Measurements from ENCODE around the gene SETDB2. TPM values are rescaled to one million over a fixed set of nuclear protein-coding genes. Genes with fewer than 3 reads are reported as not detected.

Gene SETDB2
- total RNA-seq, 1 experiment from 2014 or later, result 2.7 TPM

DNA sequence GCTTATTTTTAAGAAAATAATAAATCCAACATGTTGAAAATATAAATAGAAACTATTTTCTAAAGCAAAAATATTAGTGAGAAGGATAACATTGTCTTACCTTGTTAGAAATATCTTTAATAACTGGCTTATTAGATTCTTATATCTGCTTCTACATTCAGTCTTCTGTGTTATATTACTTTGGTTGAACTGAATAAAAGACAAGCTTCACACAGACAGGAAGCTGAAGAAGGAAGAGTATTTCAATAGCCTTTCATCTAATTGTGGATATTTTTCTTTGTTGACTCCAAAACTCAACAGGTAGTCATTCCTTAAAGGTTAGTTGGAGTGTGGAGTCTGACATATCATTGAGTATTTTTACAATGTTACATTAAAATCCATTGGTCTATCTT lies 10.9 kb downstream of the SETDB2 start:
- ChIA-PET CTCF (no interaction called here), POLR2A (ENCODE audit: unreplicated experiment) (interaction anchor here (0.5 kb wide), 1 partner anchor 35 kb away, joined by 11 read pairs; no protein-coding TSS in a partner anchor)
- Histone ChIP-seq H2AFZ (ENCODE audit: low read length) (no peak overlapping the region), H3F3A (ENCODE audit: low read length, unreplicated experiment) (no peaks in the 10 kb centered on the region), H3K9me3 (ENCODE audit: low read length) (no peaks in the 10 kb centered on the region), H3K36me3 (ENCODE audit: low read depth, low read length) (no peaks in the 10 kb centered on the region), H3K27me3 (ENCODE audit: low read length) (no peaks in the 10 kb centered on the region), H3K9ac (ENCODE audit: low read length) (no peak overlapping the region), H3K4me3 (ENCODE audit: low read length) (no peak overlapping the region), H3K4me2 (ENCODE audit: low read length) (no peak overlapping the region), H4K20me1 (ENCODE audit: low read length) (no peaks in the 10 kb centered on the region), H3K9me2 (replicated peaks; ENCODE audit: low read length) (no peaks in the 10 kb centered on the region), H3K27ac (ENCODE audit: low read length) (no peak overlapping the region), H3K79me2 (ENCODE audit: low read length) (peaks cover 6% of the 10 kb centered on the region), H3K4me1 (ENCODE audit: insufficient read depth, low read length) (peaks cover 23% of the 10 kb centered on the region)
- no TSS peak for BruUV-seq (replicated peaks)
- ATAC-seq, result no peak
- intact Hi-C loops (cut with micrococcal nuclease), result no loop called here
- no peak for DNase-seq
- TF ChIP-seq EZH2 (IDR thresholded peaks at IDR 0.05; ENCODE audit: low read length, unreplicated experiment), result no peak
- no peak for TF ChIP-seq EZH2phosphoT487 (IDR thresholded peaks at IDR 0.05; ENCODE audit: borderline replicate concordance, low read length)
- TF ChIP-seq, protein P1, sequence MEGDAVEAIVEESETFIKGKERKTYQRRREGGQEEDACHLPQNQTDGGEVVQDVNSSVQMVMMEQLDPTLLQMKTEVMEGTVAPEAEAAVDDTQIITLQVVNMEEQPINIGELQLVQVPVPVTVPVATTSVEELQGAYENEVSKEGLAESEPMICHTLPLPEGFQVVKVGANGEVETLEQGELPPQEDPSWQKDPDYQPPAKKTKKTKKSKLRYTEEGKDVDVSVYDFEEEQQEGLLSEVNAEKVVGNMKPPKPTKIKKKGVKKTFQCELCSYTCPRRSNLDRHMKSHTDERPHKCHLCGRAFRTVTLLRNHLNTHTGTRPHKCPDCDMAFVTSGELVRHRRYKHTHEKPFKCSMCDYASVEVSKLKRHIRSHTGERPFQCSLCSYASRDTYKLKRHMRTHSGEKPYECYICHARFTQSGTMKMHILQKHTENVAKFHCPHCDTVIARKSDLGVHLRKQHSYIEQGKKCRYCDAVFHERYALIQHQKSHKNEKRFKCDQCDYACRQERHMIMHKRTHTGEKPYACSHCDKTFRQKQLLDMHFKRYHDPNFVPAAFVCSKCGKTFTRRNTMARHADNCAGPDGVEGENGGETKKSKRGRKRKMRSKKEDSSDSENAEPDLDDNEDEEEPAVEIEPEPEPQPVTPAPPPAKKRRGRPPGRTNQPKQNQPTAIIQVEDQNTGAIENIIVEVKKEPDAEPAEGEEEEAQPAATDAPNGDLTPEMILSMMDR (conservative IDR thresholded peaks at IDR 0.05; ENCODE audit: low read depth, low read length), result no peak

DNA sequence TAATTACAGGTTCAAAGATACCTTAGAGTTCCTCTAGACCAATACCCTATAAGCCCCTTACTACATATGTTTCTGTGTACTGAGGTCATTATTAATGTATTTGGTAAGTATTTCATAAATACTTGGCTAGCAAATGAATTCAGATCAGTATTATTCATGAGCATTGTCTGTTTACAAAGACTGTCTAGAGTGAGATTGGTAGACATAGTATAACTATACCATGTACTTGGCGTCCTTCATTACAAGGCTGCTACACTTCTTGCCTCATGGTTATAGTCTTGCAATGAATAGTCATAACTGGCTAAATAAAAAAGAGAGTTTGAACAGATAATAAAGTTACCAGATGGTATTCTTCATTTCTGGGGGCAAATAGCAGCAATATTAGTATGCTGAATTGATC lies 12.1 kb downstream of the SETDB2 start:
- H3K4me3 ChIP-seq (ENCODE audit: low read length), result no peak overlapping the region
- BruUV-seq (replicated peaks), result no TSS peak
- H3K9me3 ChIP-seq (ENCODE audit: low read length), result no peaks in the 10 kb centered on the region
- no peak overlapping the region for H3K9ac ChIP-seq (ENCODE audit: low read length)
- no peaks in the 10 kb centered on the region for H3F3A ChIP-seq (ENCODE audit: low read length, unreplicated experiment)
- H3K9me2 ChIP-seq (replicated peaks; ENCODE audit: low read length), result no peaks in the 10 kb centered on the region
- no peaks in the 10 kb centered on the region for H4K20me1 ChIP-seq (ENCODE audit: low read length)
- H3K27ac ChIP-seq (ENCODE audit: low read length), result no peak overlapping the region
- H3K79me2 ChIP-seq (ENCODE audit: low read length), result no peaks in the 10 kb centered on the region
- ATAC-seq, result no peak
- H2AFZ ChIP-seq (ENCODE audit: low read length), result no peak overlapping the region
- no peak overlapping the region for H3K4me2 ChIP-seq (ENCODE audit: low read length)
- peaks cover 23% of the 10 kb centered on the region for H3K4me1 ChIP-seq (ENCODE audit: insufficient read depth, low read length)
- ChIA-PET CTCF (no interaction called here), POLR2A (ENCODE audit: unreplicated experiment) (no interaction called here)
- H3K36me3 ChIP-seq (ENCODE audit: low read depth, low read length), result 0 out of 2 replicates have a peak, but pooled peaks cover 2% of the 10 kb centered on the region
- DNase-seq, result no peak
- intact Hi-C loops (cut with micrococcal nuclease), result no loop called here
- H3K27me3 ChIP-seq (ENCODE audit: low read length), result no peaks in the 10 kb centered on the region
- TF ChIP-seq EZH2 (IDR thresholded peaks at IDR 0.05; ENCODE audit: low read length, unreplicated experiment) (no peak), EZH2phosphoT487 (IDR thresholded peaks at IDR 0.05; ENCODE audit: borderline replicate concordance, low read length) (no peak)
- TF ChIP-seq, protein P1 (conservative IDR thresholded peaks at IDR 0.05; ENCODE audit: low read depth, low read length), result no peak

GRCh38 chr13:49457221-49457620 lies 13.1 kb downstream of the SETDB2 start:
- Histone ChIP-seq H4K20me1 (ENCODE audit: low read length) (no peaks in the 10 kb centered on the region), H3K9ac (ENCODE audit: low read length) (no peak overlapping the region), H3K27ac (ENCODE audit: low read length) (no peak overlapping the region), H3K4me2 (ENCODE audit: low read length) (peak overlapping the region; percentile 28; the same call in 1 of the 2 replicates), H3K79me2 (ENCODE audit: low read length) (no peaks in the 10 kb centered on the region), H3K9me3 (ENCODE audit: low read length) (no peaks in the 10 kb centered on the region), H3K4me3 (ENCODE audit: low read length) (no peak overlapping the region), H3K36me3 (ENCODE audit: low read depth, low read length) (peaks cover 13% of the 10 kb centered on the region), H2AFZ (ENCODE audit: low read length) (no peak overlapping the region), H3K4me1 (ENCODE audit: insufficient read depth, low read length) (peaks cover 23% of the 10 kb centered on the region), H3K27me3 (ENCODE audit: low read length) (no peaks in the 10 kb centered on the region), H3F3A (ENCODE audit: low read length, unreplicated experiment) (no peaks in the 10 kb centered on the region), H3K9me2 (replicated peaks; ENCODE audit: low read length) (no peaks in the 10 kb centered on the region)
- peak; percentile 39 for DNase-seq
- intact Hi-C loops (cut with micrococcal nuclease), result no loop called here
- peak; percentile 69 for ATAC-seq
- ChIA-PET CTCF (no interaction called here), POLR2A (ENCODE audit: unreplicated experiment) (interaction anchor here (0.6 kb wide), 1 partner anchor 496 kb away, joined by 3 read pairs; no protein-coding TSS in a partner anchor)
- no peak for TF ChIP-seq EZH2 (IDR thresholded peaks at IDR 0.05; ENCODE audit: low read length, unreplicated experiment)
- TF ChIP-seq EZH2phosphoT487 (IDR thresholded peaks at IDR 0.05; ENCODE audit: borderline replicate concordance, low read length), result no peak
- TF ChIP-seq, protein P1 (conservative IDR thresholded peaks at IDR 0.05; ENCODE audit: low read depth, low read length), result no peak
- no TSS peak for BruUV-seq (replicated peaks)

All from PC-3 (cell line).